Endothelial cell of umbilical vein (primary cell): ENCODE measurements around the gene PITPNM1. TPM values are rescaled to one million over a fixed set of nuclear protein-coding genes. Genes with fewer than 3 reads are reported as not detected.

Experiments
- BruUV-seq: library from RNA; stranded (reverse); fragments of 400-500 nt; replicated peaks from 2 replicates; lab custom pipeline; 2021; lab: Mats Ljungman, UMichigan
- CTCF ChIA-PET: fragments of 300-600, 350-600 bp; sonication (Branson Sonifier 250); formaldehyde crosslinking; loops from one replicate; lab custom pipeline; 2021; ENCODE audit warnings: antibody characterized with exemption, inconsistent platforms; lab: Charles Lee
- POLR2A ChIA-PET: fragments of 300-600, 350-600 bp; sonication (Branson Sonifier 250); formaldehyde crosslinking; loops from one replicate; lab custom pipeline; 2021; ENCODE audit warnings: antibody characterized with exemption, inconsistent platforms; lab: Charles Lee
- DNase-seq: peaks from one replicate; pipeline ENCODE4 v3.0.0-alpha.2; 2011; ENCODE audit warnings: low read depth, low spot score
- FAIRE-seq: peaks from 2 replicates; lab custom pipeline; 2011; peaks lifted over from hg19 to GRCh38; lab: Jason Lieb, UNC
- H2AFZ ChIP-seq: 2 replicates; pipeline ENCODE4 v1.6.0; 2012; ENCODE audit warnings: low read depth, low read length, control low read depth, inconsistent platforms
- H3K27ac ChIP-seq: 2 replicates; pipeline ENCODE4 v1.5.1; 2011; ENCODE audit warnings: low read depth, mild to moderate bottlenecking, control low read depth, low read length, moderate library complexity; ENCODE audit not compliant: insufficient read depth
- H3K27me3 ChIP-seq, 2 experiments: 2 replicates each; pipeline versions ENCODE4 v1.6.0 to v1.6.1; 2011; ENCODE audit warnings: low read length in 2 of 2, mixed read lengths in 1 of 2; ENCODE audit not compliant: control insufficient read depth in 2 of 2, insufficient read depth in 2 of 2
- H3K36me3 ChIP-seq, 2 experiments: 2 replicates in 1 of 2; 3 replicates in 1 of 2; pipeline ENCODE4 v1.5.1; 2011; ENCODE audit warnings: low read length in 2 of 2, mild to moderate bottlenecking in 1 of 2, moderate library complexity in 1 of 2; ENCODE audit not compliant: control insufficient read depth in 2 of 2, insufficient read depth in 2 of 2; ENCODE audit errors: extremely low read depth in 1 of 2
- H3K4me1 ChIP-seq: 3 replicates; pipeline ENCODE4 v1.5.1; 2011; ENCODE audit warnings: mild to moderate bottlenecking, low read length; ENCODE audit not compliant: control insufficient read depth, insufficient read depth; ENCODE audit errors: extremely low read depth
- H3K4me2 ChIP-seq: 2 replicates; pipeline ENCODE4 v1.6.1; 2011; ENCODE audit warnings: low read length, control low read depth, mixed read lengths; ENCODE audit not compliant: insufficient read depth
- H3K4me3 ChIP-seq, 3 experiments: fragments of 200-600 bp in 1 of 3; sonication (generic), shearing (Covaris generic) in 1 of 3; replicated peaks in 1 of 3; 2 replicates each; pipeline ENCODE4 v1.5.1; 2011 to 2016; ENCODE audit warnings: control low read depth in 3 of 3, low read length in 3 of 3, mild to moderate bottlenecking in 2 of 3, inconsistent platforms in 1 of 3, low read depth in 1 of 3, moderate library complexity in 1 of 3; ENCODE audit not compliant: insufficient read depth in 1 of 3
- H3K79me2 ChIP-seq: 2 replicates; pipeline ENCODE4 v1.6.0; 2012; ENCODE audit warnings: low read length, inconsistent platforms; ENCODE audit not compliant: control insufficient read depth, insufficient read depth
- H3K9ac ChIP-seq: replicated peaks from 2 replicates; pipeline ENCODE3; 2011; ENCODE audit warnings: low read length, control low read depth; ENCODE audit not compliant: insufficient read depth; ENCODE audit errors: extremely low read depth
- H3K9me1 ChIP-seq: replicated peaks from 3 replicates; pipeline ENCODE4 v1.6.0; 2011; ENCODE audit warnings: mild to moderate bottlenecking, low read length; ENCODE audit not compliant: control insufficient read depth, insufficient read depth; ENCODE audit errors: extremely low read depth
- H3K9me3 ChIP-seq: replicated peaks from 2 replicates; pipeline ENCODE4 v1.5.1; 2012; ENCODE audit warnings: low read length, inconsistent platforms; ENCODE audit not compliant: control insufficient read depth, insufficient read depth
- H4K20me1 ChIP-seq: replicated peaks from 2 replicates; pipeline ENCODE3; 2011; ENCODE audit warnings: mild to moderate bottlenecking, low read length; ENCODE audit not compliant: control insufficient read depth, insufficient read depth; ENCODE audit errors: extremely low read depth
- EZH2 ChIP-seq: IDR thresholded peaks from 2 replicates; pipeline ENCODE4 v1.6.1; 2012; ENCODE audit warnings: borderline replicate concordance, low read depth, mild to moderate bottlenecking, moderate library complexity, low read length, inconsistent platforms; ENCODE audit not compliant: severe bottlenecking
- FOS ChIP-seq: IDR thresholded peaks from 2 replicates; pipeline ENCODE4 v1.6.1; 2011; ENCODE audit warnings: mild to moderate bottlenecking, low read length, moderate library complexity, borderline replicate concordance; ENCODE audit not compliant: insufficient read depth
- GATA2 ChIP-seq: IDR thresholded peaks from 2 replicates; pipeline ENCODE4 v1.7.0; 2011; ENCODE audit warnings: low read depth, mild to moderate bottlenecking, moderate library complexity, mixed read lengths, low read length; ENCODE audit not compliant: insufficient read length, insufficient read depth
- JUN ChIP-seq: IDR thresholded peaks from 2 replicates; pipeline ENCODE4 v1.6.1; 2011; ENCODE audit warnings: borderline replicate concordance, low read depth; ENCODE audit not compliant: insufficient read length, insufficient read depth
- MYC ChIP-seq: IDR thresholded peaks from one replicate; pipeline ENCODE4 v1.6.1; 2011; ENCODE audit warnings: mild to moderate bottlenecking, low read depth, low read length
- POLR2A ChIP-seq: IDR thresholded peaks from 2 replicates; pipeline ENCODE4 v1.6.1; 2012; ENCODE audit warnings: low read depth, mild to moderate bottlenecking, control low read depth, low read length
- POLR2AphosphoS5 ChIP-seq: IDR thresholded peaks from 2 replicates; pipeline ENCODE4 v1.6.1; 2012; ENCODE audit warnings: low read depth, mild to moderate bottlenecking, control low read depth, low read length, moderate library complexity; ENCODE audit not compliant: insufficient read depth
- dilution Hi-C: fragments of 300-500 bp; cut with MboI; formaldehyde crosslinking; loops from one replicate; pipeline ENCODE4 v1.15.0; 2019; ENCODE audit warnings: low sequenced_read_pairs; ENCODE audit not compliant: extremely low pct_ligation_motif_present
- intact Hi-C: fragments of 100-400 bp; cut with micrococcal nuclease; formaldehyde crosslinking; loops from one replicate; pipeline ENCODE4 v1.10.0; 2022
- polyA plus RNA-seq, 4 experiments: library from polyadenylated mRNA; depleted of rRNA in 3 of 4; stranded (reverse) in 3 of 4; unstranded in 1 of 4; fragments of >200 nt; gene quantifications; 2 replicates each; pipeline versions ENCODE4 v1.2.1 to v1.2.3, GENCODE V29; 2011 to 2012; ENCODE audit warnings: missing spikeins in 1 of 4
- total RNA-seq: library from RNA; stranded (reverse); gene quantifications from 2 replicates; pipeline ENCODE4 v1.2.3, GENCODE V29; 2021
- TF ChIP-seq, protein P1 (sequence below), 2 donors: IDR thresholded peaks; 1 replicate in 1 of 2; 2 replicates in 1 of 2; pipeline ENCODE4 v1.5.1; 2011; ENCODE audit warnings: low read length in 2 of 2, mild to moderate bottlenecking in 2 of 2, moderate library complexity in 2 of 2, control low read depth in 1 of 2, inconsistent platforms in 1 of 2, low read depth in 1 of 2; ENCODE audit not compliant: insufficient read depth in 1 of 2; ENCODE audit errors: extremely low read depth in 1 of 2
- TF ChIP-seq, protein P2 (sequence below): IDR thresholded peaks from 2 replicates; pipeline ENCODE4 v1.6.1; 2011; ENCODE audit not compliant: insufficient read depth, insufficient read length

The PITPNM1 gene
- total and polyA plus RNA-seq, 2 donors (not counting 3 experiments of a cell fraction or from before 2014, with no cell fraction given) = 16.5 to 26.4 TPM

DNA sequence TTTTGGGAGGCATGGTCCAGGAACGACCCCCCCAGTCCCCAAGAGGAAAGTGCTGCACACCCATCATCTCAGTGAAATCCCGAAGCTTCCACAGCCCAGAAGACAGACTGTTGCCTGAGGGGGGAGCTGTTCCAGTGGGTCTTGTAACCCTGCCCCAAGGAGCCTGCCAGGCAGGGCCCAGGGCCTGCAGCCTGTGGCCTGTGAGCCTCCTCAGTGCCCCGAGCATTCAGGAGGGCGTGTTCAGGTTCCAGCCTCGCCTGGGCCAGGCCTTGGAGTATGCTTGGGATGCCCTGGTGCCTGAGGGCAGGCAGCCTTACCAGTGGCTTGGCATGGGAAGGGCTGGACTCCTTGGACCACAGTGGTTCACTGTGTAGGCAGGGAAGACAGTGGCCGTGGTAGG, 36.0 kb upstream of the PITPNM1 start:
- Histone ChIP-seq H3K9ac (no peak overlapping the region), H3K27me3 (peaks cover 5% of the 10 kb centered on the region in 2 experiments), H4K20me1 (no peaks in the 10 kb centered on the region), H3K9me1 (no peaks in the 10 kb centered on the region), H3K9me3 (no peaks in the 10 kb centered on the region), H2AFZ (no peak overlapping the region), H3K4me1 (no peaks in the 10 kb centered on the region), H3K4me3 (no peak overlapping the region), H3K27ac (no peak overlapping the region), H3K4me2 (no peak overlapping the region), H3K36me3 (no peaks in the 10 kb centered on the region), H3K79me2 (no peaks in the 10 kb centered on the region)
- no peak for TF ChIP-seq JUN
- no peak for TF ChIP-seq FOS
- TF ChIP-seq GATA2 = no peak
- no peak for TF ChIP-seq POLR2AphosphoS5
- TF ChIP-seq EZH2 = no peak
- no peak for TF ChIP-seq POLR2A
- TF ChIP-seq, protein P1, sequence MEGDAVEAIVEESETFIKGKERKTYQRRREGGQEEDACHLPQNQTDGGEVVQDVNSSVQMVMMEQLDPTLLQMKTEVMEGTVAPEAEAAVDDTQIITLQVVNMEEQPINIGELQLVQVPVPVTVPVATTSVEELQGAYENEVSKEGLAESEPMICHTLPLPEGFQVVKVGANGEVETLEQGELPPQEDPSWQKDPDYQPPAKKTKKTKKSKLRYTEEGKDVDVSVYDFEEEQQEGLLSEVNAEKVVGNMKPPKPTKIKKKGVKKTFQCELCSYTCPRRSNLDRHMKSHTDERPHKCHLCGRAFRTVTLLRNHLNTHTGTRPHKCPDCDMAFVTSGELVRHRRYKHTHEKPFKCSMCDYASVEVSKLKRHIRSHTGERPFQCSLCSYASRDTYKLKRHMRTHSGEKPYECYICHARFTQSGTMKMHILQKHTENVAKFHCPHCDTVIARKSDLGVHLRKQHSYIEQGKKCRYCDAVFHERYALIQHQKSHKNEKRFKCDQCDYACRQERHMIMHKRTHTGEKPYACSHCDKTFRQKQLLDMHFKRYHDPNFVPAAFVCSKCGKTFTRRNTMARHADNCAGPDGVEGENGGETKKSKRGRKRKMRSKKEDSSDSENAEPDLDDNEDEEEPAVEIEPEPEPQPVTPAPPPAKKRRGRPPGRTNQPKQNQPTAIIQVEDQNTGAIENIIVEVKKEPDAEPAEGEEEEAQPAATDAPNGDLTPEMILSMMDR (IDR thresholded peaks at IDR 0.05; ENCODE audit: extremely low read depth in 1 of 2, insufficient read depth in 1 of 2, low read depth in 1 of 2, low read length in 2 of 2) = no peak
- no peak for TF ChIP-seq MYC
- TF ChIP-seq, protein P2, sequence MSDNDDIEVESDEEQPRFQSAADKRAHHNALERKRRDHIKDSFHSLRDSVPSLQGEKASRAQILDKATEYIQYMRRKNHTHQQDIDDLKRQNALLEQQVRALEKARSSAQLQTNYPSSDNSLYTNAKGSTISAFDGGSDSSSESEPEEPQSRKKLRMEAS = no peak
- POLR2A ChIA-PET = no interaction called here
- CTCF ChIA-PET = interaction anchor here (1.2 kb wide), 1 partner anchor 37 kb away, joined by 3 read pairs; no protein-coding TSS in a partner anchor
- no peak for DNase-seq
- BruUV-seq = no TSS peak
- FAIRE-seq = no peak
- dilution Hi-C loops (no loop called here), intact Hi-C loops (no loop called here)
